C4-2B (cell line): ENCODE results near the gene RTTN.

Source experiments
- H3K27ac ChIP-seq: fragments of 450-650 bp; 2 replicates; pipeline ENCODE4 v1.5.1; 2017
- CTCF ChIP-seq: fragments of 450-650 bp; conservative IDR thresholded peaks from 2 replicates; pipeline ENCODE4 v1.5.1; 2017; ENCODE audit warnings: mild to moderate bottlenecking
- ZFX ChIP-seq: fragments of 450-650 bp; IDR thresholded peaks from 2 replicates; pipeline ENCODE4 v1.6.1; 2017

RTTN gene

GRCh38 chr18:70028734-70029133 is 176.8 kb downstream of the RTTN start:
- H3K27ac ChIP-seq = no peak overlapping the region
- TF ChIP-seq CTCF (no peak), ZFX (no peak)

- no peak overlapping the region for H3K27ac ChIP-seq
- TF ChIP-seq CTCF (no peak), ZFX (no peak)
Measured at GRCh38 chr18:70028084-70028483, 177.4 kb downstream of the RTTN start.

- TF ChIP-seq ZFX (no peak), CTCF (no peak)
- H3K27ac ChIP-seq = no peak overlapping the region
Measured at GRCh38 chr18:70025580-70025979, 179.9 kb downstream of the RTTN start.

GRCh38 chr18:70024829-70025228 is 180.7 kb downstream of the RTTN start:
- H3K27ac ChIP-seq = no peak overlapping the region
- no peak for TF ChIP-seq CTCF
- TF ChIP-seq ZFX = no peak

GRCh38 chr18:70024093-70024492 is 181.4 kb downstream of the RTTN start:
- TF ChIP-seq ZFX = no peak
- TF ChIP-seq CTCF = no peak

GRCh38 chr18:70022636-70023035 is 182.9 kb downstream of the RTTN start:
- no peak overlapping the region for H3K27ac ChIP-seq
- TF ChIP-seq CTCF (no peak), ZFX (no peak)

More at GRCh38 chr18:70024093-70024492, 181.4 kb downstream of the RTTN start:
- H3K27ac ChIP-seq = no peak overlapping the region

GRCh38 chr18:70021498-70021897 is 184.0 kb downstream of the RTTN start:
- TF ChIP-seq CTCF (no peak), ZFX (no peak)
- no peak overlapping the region for H3K27ac ChIP-seq
